Tibial nerve (tissue), 4 donors: Measurements from ENCODE around the gene RNFT1. TPM values are rescaled to one million over a fixed set of nuclear protein-coding genes. Genes with fewer than 3 reads are reported as not detected.
"Not testable (repeated sequence)": the region's sequence is repeated elsewhere in the genome, so short reads cannot be mapped to it uniquely, and the experiment has no call there.

ENCODE experiments used
- DNase-seq, 2 donors: peaks; one replicate each; pipeline ENCODE4 v3.0.0-alpha.2; 2019; ENCODE audit warnings: low spot score in 2 of 2
- H3K27ac ChIP-seq, 4 donors: fragments of 200-600 bp; sonication (generic) in 3 of 4; one replicate each; pipeline ENCODE4 v1.5.1; 2017 to 2019; ENCODE audit warnings: mild to moderate bottlenecking in 1 of 4
- H3K27me3 ChIP-seq, 2 donors: fragments of 200-600 bp; sonication (generic) in 1 of 2; one replicate each; pipeline versions ENCODE4 v1.5.1 to v1.6.0; 2017 to 2019
- H3K36me3 ChIP-seq, 3 donors: fragments of 200-600 bp; sonication (generic); one replicate each; pipeline ENCODE4 v1.5.1; 2018 to 2019
- H3K4me1 ChIP-seq, 4 donors: fragments of 200-600 bp; sonication (generic) in 3 of 4; one replicate each; pipeline ENCODE4 v1.5.1; 2017 to 2019
- H3K4me3 ChIP-seq, 4 donors: fragments of 200-600 bp; sonication (generic) in 3 of 4; one replicate each; pipeline ENCODE4 v1.5.1; 2017 to 2019; ENCODE audit warnings: mild to moderate bottlenecking in 1 of 4, moderate library complexity in 1 of 4
- H3K9me3 ChIP-seq, 4 donors: fragments of 200-600 bp; sonication (generic) in 3 of 4; one replicate each; pipeline ENCODE4 v1.5.1; 2017 to 2019
- CTCF ChIP-seq, 5 experiments: fragments of 200-600 bp in 3 of 5; fragments of 450-650 bp in 2 of 5; sonication (generic) in 3 of 5; IDR thresholded peaks; one replicate each; pipeline ENCODE4 v1.5.1; 2016 to 2019; ENCODE audit warnings: antibody characterized with exemption in 5 of 5, mild to moderate bottlenecking in 3 of 5, moderate library complexity in 2 of 5
- EP300 ChIP-seq, 2 donors: sonication (generic); formaldehyde crosslinking; IDR thresholded peaks; one replicate each; pipeline ENCODE4 v1.6.1; 2017; ENCODE audit warnings: antibody characterized with exemption in 2 of 2, mild to moderate bottlenecking in 1 of 2
- POLR2A ChIP-seq, 2 donors: fragments of 450-650 bp; IDR thresholded peaks; one replicate each; pipeline ENCODE4 v1.6.1; 2017; ENCODE audit warnings: antibody characterized with exemption in 2 of 2, mild to moderate bottlenecking in 2 of 2, moderate library complexity in 2 of 2
- WGBS, 2 donors: methylation state at CpG; one replicate each; pipeline ENCODE4 v1.1.5; 2018; 5-methylcytosine and 5-hydroxymethylcytosine counted together
- total RNA-seq, 4 donors: library from RNA; depleted of rRNA; stranded (reverse); fragments of >200 nt; gene quantifications; one replicate each; pipeline ENCODE4 v1.1.0, GENCODE V29; 2016

RNFT1 gene
- total RNA-seq, 4 donors from 2014 or later, result 7.3 to 18.4 (median 10.9) TPM

- Histone ChIP-seq H3K9me3 (no peaks in the 10 kb centered on the region), H3K36me3 (no peaks in the 10 kb centered on the region), H3K27ac (no peak overlapping the region), H3K27me3 (no peaks in the 10 kb centered on the region), H3K4me3 (no peak overlapping the region), H3K4me1 (no peaks in the 10 kb centered on the region)
- no peak for DNase-seq
- TF ChIP-seq POLR2A (IDR thresholded peaks at IDR 0.05), result no peak
- TF ChIP-seq EP300 (IDR thresholded peaks at IDR 0.05), result no peak
- TF ChIP-seq CTCF (IDR thresholded peaks at IDR 0.05), result no peak
- 95 to 98% methylated on average over 1 of the region's 1 CpG for WGBS, 2 donors
These were observed 8.2 kb upstream of the RNFT1 start for GRCh38 chr17:59972778-59973177.

- H3K27ac ChIP-seq, H3K4me1 ChIP-seq, DNase-seq, H3K27me3 ChIP-seq, H3K36me3 ChIP-seq, H3K9me3 ChIP-seq, H3K4me3 ChIP-seq: not testable (repeated sequence)
- 85 to 100% methylated on average over 2 of the region's 2 CpGs for WGBS, 2 donors
These were observed 7.2 kb upstream of the RNFT1 start for GRCh38 chr17:59971771-59972170.

GRCh38 chr17:59963738-59964481 lies 630 bp downstream of the RNFT1 start:
- H3K27me3 ChIP-seq, result no peaks in the 10 kb centered on the region
- WGBS, 2 donors, result 3 to 6% methylated on average over 21 of the region's 21 CpGs
- H3K36me3 ChIP-seq, result peaks cover 0 to 9% (median 0%) of the 10 kb centered on the region in 3 donors
- peak in 1 of 2 donors; percentile 42 for DNase-seq
- H3K27ac ChIP-seq, result peak overlapping the region; percentile 92 to 97 (median 94)
- peak in 1 of 2 donors; percentile 34 for TF ChIP-seq EP300 (IDR thresholded peaks at IDR 0.05)
- TF ChIP-seq CTCF (IDR thresholded peaks at IDR 0.05), result no peak
- peaks cover 5 to 18% (median 11%) of the 10 kb centered on the region in 4 donors for H3K4me1 ChIP-seq
- H3K4me3 ChIP-seq, result peak overlapping the region; percentile 69 to 89 (median 84)
- H3K9me3 ChIP-seq, result no peaks in the 10 kb centered on the region

- Histone ChIP-seq H3K4me3 (no peak overlapping the region), H3K27ac (no peak overlapping the region)
- TF ChIP-seq POLR2A (IDR thresholded peaks at IDR 0.05) (no peak), EP300 (IDR thresholded peaks at IDR 0.05) (no peak), CTCF (IDR thresholded peaks at IDR 0.05) (no peak)
These were observed 1.7 kb downstream of the RNFT1 start for GRCh38 chr17:59962739-59963318.

GRCh38 chr17:59959574-59959973 lies 5.0 kb downstream of the RNFT1 start:
- not testable (repeated sequence) for H3K27me3 ChIP-seq, H3K4me3 ChIP-seq, H3K9me3 ChIP-seq, H3K27ac ChIP-seq, DNase-seq
- Histone ChIP-seq H3K36me3 (peaks cover 0 to 46% (median 0%) of the 10 kb centered on the region in 3 donors), H3K4me1 (peaks cover 5 to 12% (median 11%) of the 10 kb centered on the region in 4 donors)
- WGBS, 2 donors, result 94 to 95% methylated on average over 8 of the region's 8 CpGs

More at GRCh38 chr17:59962739-59963318, 1.7 kb downstream of the RNFT1 start:
- Histone ChIP-seq H3K27me3 (no peaks in the 10 kb centered on the region), H3K36me3 (peaks cover 0 to 19% (median 0%) of the 10 kb centered on the region in 3 donors), H3K4me1 (peaks cover 5 to 18% (median 11%) of the 10 kb centered on the region in 4 donors), H3K9me3 (no peaks in the 10 kb centered on the region)
- 88 to 89% methylated on average over 6 of the region's 6 CpGs for WGBS, 2 donors
- DNase-seq, result no peak

- H3K4me1 ChIP-seq, result no peaks in the 10 kb centered on the region
- 81 to 85% methylated on average over 3 of the region's 3 CpGs for WGBS, 2 donors
- H3K36me3 ChIP-seq, result peaks cover 0 to 57% (median 0%) of the 10 kb centered on the region in 3 donors
- no peaks in the 10 kb centered on the region for H3K9me3 ChIP-seq
- no peaks in the 10 kb centered on the region for H3K27me3 ChIP-seq
- DNase-seq, result no peak
- no peak for TF ChIP-seq EP300 (IDR thresholded peaks at IDR 0.05)
- no peak for TF ChIP-seq CTCF (IDR thresholded peaks at IDR 0.05)
- no peak for TF ChIP-seq POLR2A (IDR thresholded peaks at IDR 0.05)
- H3K4me3 ChIP-seq, result no peak overlapping the region
- H3K27ac ChIP-seq, result no peak overlapping the region
These were observed 9.7 kb downstream of the RNFT1 start for GRCh38 chr17:59954856-59955255.
